H1 (cell line): ENCODE results near the gene CEP89. TPM values are rescaled to one million over a fixed set of nuclear protein-coding genes. Genes with fewer than 3 reads are reported as not detected.
A peak's percentile ranks its signal among the peaks of the same experiment; 100 is the strongest.

Experiments used
- CTCF ChIA-PET: fragments of 300-600 bp; sonication (Branson Sonifier 250); formaldehyde crosslinking; loops from one replicate; lab custom pipeline; 2021; ENCODE audit not compliant: partially characterized antibody; lab: Charles Lee
- POLR2A ChIA-PET: fragments of 300-600 bp; sonication (Branson Sonifier 250); formaldehyde crosslinking; loops from one replicate; lab custom pipeline; 2021; ENCODE audit warnings: inconsistent platforms; ENCODE audit not compliant: partially characterized antibody; lab: Charles Lee
- DNase-seq, 2 experiments: peaks; one replicate each; pipeline versions ENCODE4 v3.0.0 to v3.0.0-alpha.2; 2010 to 2022; ENCODE audit warnings: low spot score in 2 of 2, low read depth in 1 of 2, mixed read lengths in 1 of 2
- FAIRE-seq: peaks from 2 replicates; lab custom pipeline; 2011; peaks lifted over from hg19 to GRCh38; lab: Jason Lieb, UNC
- H2AFZ ChIP-seq: 2 replicates; pipeline ENCODE4 v1.8.1; 2012; ENCODE audit warnings: low read length, inconsistent platforms
- H2AK5ac ChIP-seq: 2 replicates; pipeline ENCODE4 v1.6.1; 2013; ENCODE audit warnings: low read depth, low read length
- H2BK120ac ChIP-seq: replicated peaks from 2 replicates; pipeline ENCODE3; 2013; ENCODE audit warnings: low read depth, low read length, inconsistent platforms
- H2BK12ac ChIP-seq: 2 replicates; pipeline ENCODE4 v1.6.1; 2013; ENCODE audit warnings: low read depth, low read length
- H2BK15ac ChIP-seq: 2 replicates; pipeline ENCODE4 v1.6.1; 2013; ENCODE audit warnings: low read length
- H2BK20ac ChIP-seq: 2 replicates; pipeline ENCODE4 v1.6.1; 2013; ENCODE audit warnings: low read length
- H2BK5ac ChIP-seq: 2 replicates; pipeline ENCODE4 v1.6.1; 2013; ENCODE audit warnings: low read depth, low read length
- H3K14ac ChIP-seq: 2 replicates; pipeline ENCODE4 v1.6.1; 2013; ENCODE audit warnings: inconsistent platforms; ENCODE audit not compliant: insufficient read length
- H3K18ac ChIP-seq: 2 replicates; pipeline ENCODE4 v1.6.1; 2013; ENCODE audit warnings: low read length; ENCODE audit errors: extremely low read depth
- H3K23ac ChIP-seq: 2 replicates; pipeline ENCODE4 v1.6.1; 2013; ENCODE audit warnings: inconsistent platforms; ENCODE audit not compliant: insufficient read length
- H3K23me2 ChIP-seq: 2 replicates; pipeline ENCODE4 v1.6.1; 2013; ENCODE audit warnings: low read depth, low read length
- H3K27ac ChIP-seq: 2 replicates; pipeline ENCODE4 v1.6.1; 2011; ENCODE audit warnings: low read depth, low read length, inconsistent platforms
- H3K27me3 ChIP-seq, 4 experiments: replicated peaks in 1 of 4; 1 replicate in 1 of 4; 2 replicates in 3 of 4; pipeline versions ENCODE4 v1.6.1 to v1.8.1; 2011 to 2013; ENCODE audit warnings: low read length in 3 of 4, mild to moderate bottlenecking in 3 of 4, inconsistent platforms in 2 of 4, mixed read lengths in 2 of 4, moderate library complexity in 1 of 4; ENCODE audit not compliant: control insufficient read depth in 3 of 4, insufficient read depth in 3 of 4; ENCODE audit errors: extremely low read depth in 1 of 4
- H3K36me3 ChIP-seq, 4 experiments: 2 replicates each; pipeline versions ENCODE4 v1.6.1 to v1.8.1; 2011 to 2013; ENCODE audit warnings: mild to moderate bottlenecking in 4 of 4, low read length in 3 of 4, moderate library complexity in 2 of 4, control low read depth in 1 of 4, inconsistent platforms in 1 of 4; ENCODE audit not compliant: insufficient read depth in 4 of 4, control insufficient read depth in 2 of 4
- H3K4ac ChIP-seq: replicated peaks from 2 replicates; pipeline ENCODE3; 2013; ENCODE audit warnings: low read length, low read depth, mixed read lengths, inconsistent platforms; ENCODE audit not compliant: insufficient read length
- H3K4me1 ChIP-seq, 4 experiments: replicated peaks in 1 of 4; 1 replicate in 1 of 4; 2 replicates in 3 of 4; pipeline versions ENCODE4 v1.6.1 to v1.8.1; 2011 to 2013; ENCODE audit warnings: low read length in 3 of 4, inconsistent platforms in 2 of 4, mixed read lengths in 1 of 4; ENCODE audit not compliant: insufficient read depth in 4 of 4, control insufficient read depth in 3 of 4
- H3K4me2 ChIP-seq, 2 experiments: 2 replicates each; pipeline versions ENCODE4 v1.6.1 to v1.8.1; 2011 to 2013; ENCODE audit warnings: low read depth in 2 of 2, low read length in 2 of 2, control low read depth in 1 of 2, inconsistent platforms in 1 of 2, mild to moderate bottlenecking in 1 of 2; ENCODE audit not compliant: insufficient read depth in 1 of 2
- H3K4me3 ChIP-seq, 4 experiments: fragments of 200-600, 300-600 bp in 1 of 4; sonication (generic), shearing (Covaris generic), sonication (Bioruptor Twin) in 1 of 4; 2 replicates each; pipeline versions ENCODE4 v1.5.1 to v1.8.1; 2011 to 2016; ENCODE audit warnings: low read length in 4 of 4, low read depth in 3 of 4, control low read depth in 2 of 4, inconsistent platforms in 2 of 4, mild to moderate bottlenecking in 2 of 4, mixed read lengths in 1 of 4, moderate library complexity in 1 of 4; ENCODE audit not compliant: insufficient read depth in 2 of 4; ENCODE audit errors: extremely low read depth in 1 of 4
- H3K56ac ChIP-seq: replicated peaks from 2 replicates; pipeline ENCODE3; 2013; ENCODE audit warnings: low read depth, mild to moderate bottlenecking, mixed read lengths, low read length, inconsistent platforms; ENCODE audit not compliant: insufficient read length
- H3K79me1 ChIP-seq: 2 replicates; pipeline ENCODE4 v1.6.1; 2013; ENCODE audit warnings: low read depth, low read length, control low read depth
- H3K79me2 ChIP-seq, 2 experiments: 2 replicates each; pipeline versions ENCODE4 v1.6.1 to v1.8.1; 2012 to 2013; ENCODE audit warnings: low read length in 2 of 2, mild to moderate bottlenecking in 2 of 2, inconsistent platforms in 1 of 2; ENCODE audit not compliant: insufficient read depth in 2 of 2, control insufficient read depth in 1 of 2
- H3K9ac ChIP-seq, 4 experiments: replicated peaks in 1 of 4; 1 replicate in 1 of 4; 2 replicates in 3 of 4; pipeline versions ENCODE4 v1.6.1 to v1.8.1; 2011 to 2013; ENCODE audit warnings: low read depth in 3 of 4, low read length in 3 of 4, control low read depth in 2 of 4, mild to moderate bottlenecking in 2 of 4, moderate library complexity in 2 of 4, inconsistent platforms in 1 of 4; ENCODE audit errors: extremely low read depth in 1 of 4
- H3K9me3 ChIP-seq, 2 experiments: 2 replicates each; pipeline versions ENCODE4 v1.6.1 to v1.8.1; 2012 to 2013; ENCODE audit warnings: mild to moderate bottlenecking in 2 of 2, moderate library complexity in 2 of 2, control low read depth in 1 of 2, inconsistent platforms in 1 of 2, low read depth in 1 of 2, low read length in 1 of 2, mixed read lengths in 1 of 2; ENCODE audit not compliant: insufficient read depth in 2 of 2
- H4K20me1 ChIP-seq, 2 experiments: replicated peaks in 1 of 2; 2 replicates each; pipeline versions ENCODE3 to v1.8.1; 2011 to 2013; ENCODE audit warnings: inconsistent platforms in 2 of 2, low read length in 2 of 2, mild to moderate bottlenecking in 1 of 2; ENCODE audit not compliant: insufficient read depth in 2 of 2, control insufficient read depth in 1 of 2
- H4K5ac ChIP-seq: 2 replicates; pipeline ENCODE4 v1.6.1; 2013; ENCODE audit warnings: low read length, low read depth, mixed read lengths, inconsistent platforms; ENCODE audit not compliant: insufficient read length
- H4K8ac ChIP-seq: 2 replicates; pipeline ENCODE4 v1.8.0; 2013; ENCODE audit warnings: mild to moderate bottlenecking, moderate library complexity, low read length, inconsistent platforms; ENCODE audit not compliant: insufficient read depth; ENCODE audit errors: extremely low read depth
- H4K91ac ChIP-seq: replicated peaks from 2 replicates; pipeline ENCODE3; 2013; ENCODE audit warnings: low read length, mixed read lengths, inconsistent platforms; ENCODE audit not compliant: insufficient read length
- ASH2L ChIP-seq: fragments of 200-600, 300-600 bp; sonication (generic); IDR thresholded peaks from one replicate; pipeline ENCODE4 v1.7.1; 2017; ENCODE audit warnings: low read length
- WGBS, 2 experiments: shearing (Covaris generic) in 1 of 2; methylation state at CpG; one replicate each; pipeline versions ENCODE4 v1.1.6 to v1.1.7; 2013 to 2015; ENCODE audit warnings: low lambda C conversion rate in 2 of 2, mixed read lengths in 2 of 2, inconsistent platforms in 1 of 2, low coverage in 1 of 2, missing lambda C conversion rate in 1 of 2; ENCODE audit not compliant: insufficient replicate concordance in 2 of 2, insufficient coverage in 1 of 2, insufficient read length in 1 of 2; ENCODE audit errors: extremely low coverage in 1 of 2, missing lambda C conversion rate in 1 of 2; 5-methylcytosine and 5-hydroxymethylcytosine counted together
- polyA plus RNA-seq, 7 experiments: library from polyadenylated mRNA; depleted of rRNA in 3 of 7; stranded (reverse) in 5 of 7; unstranded in 2 of 7; fragments of >200 nt in 5 of 7; fragments of 200-250 nt in 2 of 7; gene quantifications; 1 replicate in 5 of 7; 2 replicates in 1 of 7; 4 replicates in 1 of 7; pipeline versions ENCODE4 v1.2.1 to v1.2.3, GENCODE V29; 2011 to 2013; ENCODE audit warnings: missing spikeins in 2 of 7, mixed read lengths in 2 of 7
- total RNA-seq: library from RNA; stranded (reverse); fragmentation: NEBNext Ultra II Directional; extraction: Animal tissue kit (Norgen Biotek cat#: 25700); gene quantifications from 2 replicates; pipeline ENCODE4 v1.2.1, GENCODE V29; 2021

CEP89 gene
- total and polyA plus RNA-seq, 2 of the 8 experiments (the other 6 are each of a cell fraction or from before 2014, with no cell fraction given): 23.0 to 23.6 TPM

GRCh38 chr19:32868206-32868950 is 103.4 kb downstream of the CEP89 start:
- Histone ChIP-seq H4K5ac (no peak overlapping the region), H3K27ac (no peak overlapping the region), H3K9me3 (no peaks in the 10 kb centered on the region), H3K4me1 (peaks cover 0 to 4% (median 1%) of the 10 kb centered on the region in 4 experiments; a peak in 4 of 7 replicates), H3K56ac (no peak overlapping the region), H3K4me2 (no peak overlapping the region), H3K4me3 (no peak overlapping the region), H3K79me1 (no peaks in the 10 kb centered on the region), H4K20me1 (no peaks in the 10 kb centered on the region), H3K9ac (no peak overlapping the region), H2BK20ac (no peak overlapping the region), H3K36me3 (no peaks in the 10 kb centered on the region), H3K4ac (no peak overlapping the region), H4K8ac (no peak overlapping the region; the same call in 1 of the 2 replicates), H2BK12ac (peak overlapping the region; percentile 75; the same call in 1 of the 2 replicates), H3K79me2 (no peaks in the 10 kb centered on the region), H2AFZ (peak overlapping the region; percentile 79; the same call in 1 of the 2 replicates), H2BK15ac (no peak overlapping the region), H2BK5ac (no peak overlapping the region), H3K23ac (no peak overlapping the region), H3K18ac (peak overlapping the region; percentile 0; the same call in 1 of the 2 replicates), H3K23me2 (no peaks in the 10 kb centered on the region), H3K14ac (no peak overlapping the region), H4K91ac (no peak overlapping the region), H3K27me3 (no peaks in the 10 kb centered on the region), H2AK5ac (no peak overlapping the region), H2BK120ac (no peak overlapping the region)
- DNase-seq (no peak), FAIRE-seq (no peak)
- TF ChIP-seq ASH2L: no peak
- ChIA-PET POLR2A (interaction anchor here (0.7 kb wide), 1 partner anchor 44 kb away, joined by 3 read pairs; no protein-coding TSS in a partner anchor), CTCF (interaction anchor here (0.7 kb wide), 1 partner anchor 495 kb away, joined by 3 read pairs; no protein-coding TSS in a partner anchor)
- WGBS, 2 experiments: 95% methylated on average over 19 of the region's 19 CpGs; no CpG with 5 or more reads in 1 of the 2 experiments
